Neutrophil (primary cell): ENCODE results near the gene FEZF2.

Experiments
- H3K27ac ChIP-seq: fragments of 200-600 bp; sonication (generic); 2 replicates; pipeline ENCODE4 v1.5.1; 2016; ENCODE audit warnings: mild to moderate bottlenecking, moderate library complexity
- H3K27me3 ChIP-seq: fragments of 200-600 bp; sonication (generic); 2 replicates; pipeline ENCODE4 v1.6.0; 2016; ENCODE audit warnings: mild to moderate bottlenecking
- H3K36me3 ChIP-seq: fragments of 200-600 bp; sonication (generic); 2 replicates; pipeline ENCODE4 v1.5.1; 2017
- H3K4me1 ChIP-seq, 2 experiments: fragments of 200-600 bp in 1 of 2; sonication (generic) in 1 of 2; 1 replicate in 1 of 2; 2 replicates in 1 of 2; pipeline versions ENCODE4 v1.5.1 to v1.6.1; 2013 to 2016; ENCODE audit warnings: low read depth in 1 of 2, low read length in 1 of 2, mild to moderate bottlenecking in 1 of 2, moderate library complexity in 1 of 2; ENCODE audit not compliant: control insufficient read depth in 1 of 2, insufficient read depth in 1 of 2
- H3K4me3 ChIP-seq, 2 experiments: fragments of 200-600 bp in 1 of 2; sonication (generic) in 1 of 2; 1 replicate in 1 of 2; 2 replicates in 1 of 2; pipeline ENCODE4 v1.5.1; 2013 to 2016; ENCODE audit warnings: low read depth in 1 of 2, low read length in 1 of 2, mild to moderate bottlenecking in 1 of 2, moderate library complexity in 1 of 2
- H3K9me3 ChIP-seq: fragments of 200-600 bp; sonication (generic); 2 replicates; pipeline ENCODE4 v1.5.1; 2016
- CTCF ChIP-seq: fragments of 200-600 bp; sonication (generic); IDR thresholded peaks from 2 replicates; pipeline ENCODE4 v1.5.1; 2016; ENCODE audit warnings: antibody characterized with exemption

Gene FEZF2

DNA sequence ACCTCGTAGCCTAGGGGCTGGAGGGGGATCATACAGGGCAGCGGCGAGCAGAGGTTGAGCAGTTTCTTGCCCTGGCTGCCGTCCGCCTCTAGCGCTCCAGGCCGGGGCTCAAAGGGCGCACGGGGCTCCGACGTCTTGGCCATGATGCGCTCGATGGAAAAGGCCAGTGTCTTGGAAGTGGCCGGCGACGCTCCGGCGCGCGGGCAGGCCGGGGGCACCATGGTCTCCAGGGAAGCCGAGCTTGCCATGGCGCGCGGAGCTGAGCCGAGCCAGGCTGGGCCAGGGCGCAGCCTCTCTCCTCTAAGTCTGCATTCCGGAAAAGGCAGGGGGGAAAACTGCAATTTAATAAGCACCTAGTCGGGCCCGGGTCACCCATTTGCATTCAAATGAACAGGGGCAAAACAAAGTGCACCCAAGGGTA, 719 bp downstream of the FEZF2 start:
- Histone ChIP-seq H3K9me3 (no peaks in the 10 kb centered on the region), H3K4me3 (no peak overlapping the region), H3K27ac (no peak overlapping the region), H3K27me3 (peaks cover 100% of the 10 kb centered on the region), H3K4me1 (no peaks in the 10 kb centered on the region), H3K36me3 (no peaks in the 10 kb centered on the region)
- TF ChIP-seq CTCF: no peak

DNA sequence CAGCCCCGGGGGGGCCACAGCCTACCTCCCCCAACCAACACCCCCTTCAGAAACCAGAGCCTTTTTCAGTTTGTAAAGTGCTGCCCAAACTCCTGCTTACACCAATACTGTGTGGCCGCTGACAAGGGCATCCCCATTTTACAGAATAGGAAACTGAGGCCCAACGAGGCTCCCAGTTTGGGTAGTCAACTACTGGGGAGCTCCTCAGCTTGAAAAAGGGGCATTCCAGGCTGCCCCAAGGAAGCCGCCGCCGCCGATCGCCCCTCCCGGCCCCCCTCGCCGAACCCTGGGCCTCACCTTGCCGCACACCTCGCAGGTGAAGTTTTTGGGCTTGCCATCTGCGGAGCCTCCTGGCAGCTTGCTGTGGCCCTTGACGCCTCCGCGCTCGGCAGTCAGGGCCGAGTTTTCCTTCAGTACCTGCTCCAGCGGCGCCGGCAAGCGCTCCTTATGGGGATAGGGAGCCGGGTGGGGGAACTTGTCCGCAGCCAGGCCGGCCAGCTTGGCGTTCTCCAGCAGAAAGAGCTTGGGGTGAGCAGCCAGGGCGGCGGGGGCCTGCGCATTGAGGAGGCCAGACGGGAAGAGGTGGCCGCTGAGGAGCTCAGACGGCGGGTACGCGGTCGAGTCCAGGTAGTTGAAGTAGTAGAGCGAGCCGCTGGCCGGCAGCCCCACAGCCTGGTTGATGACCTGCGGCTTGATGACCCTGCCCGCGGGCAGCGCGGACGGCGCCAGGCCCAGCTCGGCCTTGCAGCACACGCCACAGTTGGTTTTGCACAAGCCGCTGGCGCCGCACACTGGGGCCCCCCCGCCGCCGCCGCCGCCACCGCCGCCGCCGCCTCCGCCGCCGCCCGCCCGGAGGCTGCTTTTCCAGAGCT, 1.4 kb downstream of the FEZF2 start:
- Histone ChIP-seq H3K9me3 (no peaks in the 10 kb centered on the region), H3K36me3 (no peaks in the 10 kb centered on the region), H3K27ac (no peak overlapping the region), H3K27me3 (peaks cover 100% of the 10 kb centered on the region), H3K4me1 (no peaks in the 10 kb centered on the region), H3K4me3 (no peak overlapping the region)
- no peak for TF ChIP-seq CTCF

- no peaks in the 10 kb centered on the region for H3K36me3 ChIP-seq
- no peak overlapping the region for H3K4me3 ChIP-seq
- peaks cover 100% of the 10 kb centered on the region for H3K27me3 ChIP-seq
- no peak overlapping the region for H3K27ac ChIP-seq
- H3K4me1 ChIP-seq: no peaks in the 10 kb centered on the region
- TF ChIP-seq CTCF: no peak
- H3K9me3 ChIP-seq: no peaks in the 10 kb centered on the region
Observed at GRCh38 chr3:62370858-62371719, 2.3 kb downstream of the FEZF2 start.

DNA sequence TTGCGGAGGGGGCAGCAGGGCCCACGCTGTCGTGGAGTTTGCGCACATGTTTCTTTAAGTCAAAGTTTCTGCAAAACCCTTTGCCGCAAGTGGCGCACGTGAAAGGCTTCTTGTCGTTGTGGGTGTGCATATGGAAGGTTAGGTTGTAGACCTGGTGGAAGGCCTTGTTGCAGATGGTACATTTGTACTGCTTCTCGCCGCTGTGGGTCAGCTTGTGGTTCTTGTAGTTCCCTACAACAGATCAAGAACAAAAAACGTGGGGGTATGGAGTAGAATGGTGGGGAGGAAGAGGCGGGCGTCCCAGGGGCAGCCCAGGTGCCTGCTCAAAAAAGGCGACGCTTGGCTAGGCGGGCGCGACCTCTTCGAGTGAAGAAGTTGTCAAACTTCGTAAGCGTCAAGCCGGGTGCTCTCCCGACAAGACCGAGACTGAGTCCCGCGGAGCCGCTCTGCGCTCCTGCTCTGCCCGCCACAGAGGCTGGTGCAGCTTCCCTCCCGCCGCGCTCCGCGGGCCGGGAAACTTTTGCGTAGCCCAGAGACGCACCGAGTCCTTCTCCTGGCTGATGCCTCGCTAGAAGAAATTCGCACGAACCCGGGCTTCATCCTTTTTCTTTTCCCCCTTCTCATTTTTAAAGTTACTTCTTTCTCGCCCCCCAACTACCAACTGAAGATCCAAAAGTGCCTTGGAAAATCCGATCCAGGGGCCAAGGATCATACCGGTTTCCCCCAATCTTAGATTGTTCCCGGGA, 3.1 kb downstream of the FEZF2 start:
- no peak overlapping the region for H3K4me3 ChIP-seq
- TF ChIP-seq CTCF: no peak
- no peaks in the 10 kb centered on the region for H3K36me3 ChIP-seq
- peaks cover 100% of the 10 kb centered on the region for H3K27me3 ChIP-seq
- no peak overlapping the region for H3K27ac ChIP-seq
- no peaks in the 10 kb centered on the region for H3K4me1 ChIP-seq
- H3K9me3 ChIP-seq: no peaks in the 10 kb centered on the region

DNA sequence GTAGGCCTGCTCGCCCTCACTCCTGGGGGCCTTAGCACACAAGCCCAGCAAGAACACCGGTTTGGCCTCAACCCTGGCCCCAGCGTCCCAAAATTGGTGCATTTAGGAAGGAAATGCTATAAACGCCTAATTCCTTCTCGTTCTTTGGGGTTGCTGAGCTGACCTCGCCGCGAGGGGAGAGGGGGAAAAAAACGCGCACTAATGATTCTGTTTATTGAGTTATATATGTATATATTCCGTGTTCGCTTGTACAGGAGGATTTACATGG, 3.9 kb downstream of the FEZF2 start:
- Histone ChIP-seq H3K27me3 (peaks cover 100% of the 10 kb centered on the region), H3K36me3 (no peaks in the 10 kb centered on the region), H3K4me3 (no peak overlapping the region), H3K9me3 (no peaks in the 10 kb centered on the region), H3K4me1 (no peaks in the 10 kb centered on the region), H3K27ac (no peak overlapping the region)
- no peak for TF ChIP-seq CTCF
